ENCODE results near the gene KCNH1. TPM values are rescaled to one million over a fixed set of nuclear protein-coding genes. Genes with fewer than 3 reads are reported as not detected.

The KCNH1 gene
- total RNA-seq, 2 donors from 2014 or later: 3.2 to 3.5 TPM

GRCh38 chr1:210677533-210677932 lies 456.4 kb downstream of the KCNH1 start:
- no peak for DNase-seq
- Mint-ChIP-seq H3K27me3 (ENCODE audit: insufficient read depth) (no peaks in the 10 kb centered on the region), H3K9me3 (no peaks in the 10 kb centered on the region), H3K27ac (no peak overlapping the region), H3K36me3 (ENCODE audit: low read depth) (no peaks in the 10 kb centered on the region), H3K4me1 (no peaks in the 10 kb centered on the region), H3K4me3 (no peak overlapping the region)
- Histone ChIP-seq H3K9me3 (ENCODE audit: control insufficient read depth, low read length) (no peaks in the 10 kb centered on the region), H3K4me1 (ENCODE audit: control insufficient read depth, insufficient read depth, low read length) (no peaks in the 10 kb centered on the region), H3K36me3 (ENCODE audit: control insufficient read depth, insufficient read depth, low read length) (no peaks in the 10 kb centered on the region), H3K27me3 (ENCODE audit: control insufficient read depth, insufficient read depth, low read length, poor library complexity, severe bottlenecking) (no peaks in the 10 kb centered on the region), H3K4me3 (ENCODE audit: low read length) (no peak overlapping the region), H3K27ac (ENCODE audit: low read depth, low read length) (no peak overlapping the region), H3K9ac (ENCODE audit: extremely low read depth, low read length, poor library complexity, severe bottlenecking) (no peak overlapping the region)
- 92 to 96% methylated on average over 2 to 3 of the region's 4 CpGs for WGBS, 2 experiments (ENCODE audit: insufficient coverage in 1 of 2, insufficient read length in 1 of 2)
- TF ChIP-seq CTCF (conservative IDR thresholded peaks at IDR 0.05): no peak

- Histone ChIP-seq H3K27me3 (ENCODE audit: control insufficient read depth, insufficient read depth, low read length, poor library complexity, severe bottlenecking) (no peaks in the 10 kb centered on the region), H3K4me1 (ENCODE audit: control insufficient read depth, insufficient read depth, low read length) (no peaks in the 10 kb centered on the region), H3K9ac (ENCODE audit: extremely low read depth, low read length, poor library complexity, severe bottlenecking) (no peak overlapping the region), H3K9me3 (ENCODE audit: control insufficient read depth, low read length) (no peaks in the 10 kb centered on the region), H3K27ac (ENCODE audit: low read depth, low read length) (no peak overlapping the region), H3K4me3 (ENCODE audit: low read length) (no peak overlapping the region), H3K36me3 (ENCODE audit: control insufficient read depth, insufficient read depth, low read length) (no peaks in the 10 kb centered on the region)
- no peak for TF ChIP-seq CTCF (conservative IDR thresholded peaks at IDR 0.05)
- Mint-ChIP-seq H3K4me3 (no peak overlapping the region), H3K36me3 (ENCODE audit: low read depth) (no peaks in the 10 kb centered on the region), H3K9me3 (no peaks in the 10 kb centered on the region), H3K27ac (no peak overlapping the region), H3K27me3 (ENCODE audit: insufficient read depth) (no peaks in the 10 kb centered on the region), H3K4me1 (no peaks in the 10 kb centered on the region)
- WGBS, 2 experiments (ENCODE audit: insufficient coverage in 1 of 2, insufficient read length in 1 of 2): 87 to 93% methylated on average over 3 of the region's 3 CpGs
- DNase-seq: no peak
Observed at GRCh38 chr1:210676539-210676938, 457.4 kb downstream of the KCNH1 start.

GRCh38 chr1:210674151-210674550 lies 459.8 kb downstream of the KCNH1 start:
- Mint-ChIP-seq H3K27me3 (ENCODE audit: insufficient read depth) (no peaks in the 10 kb centered on the region), H3K4me1 (no peaks in the 10 kb centered on the region), H3K4me3 (no peak overlapping the region), H3K27ac (no peak overlapping the region), H3K9me3 (no peaks in the 10 kb centered on the region), H3K36me3 (ENCODE audit: low read depth) (no peaks in the 10 kb centered on the region)
- Histone ChIP-seq H3K4me1 (ENCODE audit: control insufficient read depth, insufficient read depth, low read length) (no peaks in the 10 kb centered on the region), H3K9me3 (ENCODE audit: control insufficient read depth, low read length) (no peaks in the 10 kb centered on the region), H3K36me3 (ENCODE audit: control insufficient read depth, insufficient read depth, low read length) (no peaks in the 10 kb centered on the region), H3K27ac (ENCODE audit: low read depth, low read length) (no peak overlapping the region), H3K4me3 (ENCODE audit: low read length) (no peak overlapping the region), H3K9ac (ENCODE audit: extremely low read depth, low read length, poor library complexity, severe bottlenecking) (no peak overlapping the region), H3K27me3 (ENCODE audit: control insufficient read depth, insufficient read depth, low read length, poor library complexity, severe bottlenecking) (no peaks in the 10 kb centered on the region)
- no peak for TF ChIP-seq CTCF (conservative IDR thresholded peaks at IDR 0.05)
- WGBS, 2 experiments (ENCODE audit: insufficient coverage in 1 of 2, insufficient read length in 1 of 2): 94 to 100% methylated on average over 1 to 3 of the region's 3 CpGs
- DNase-seq: no peak

Data from endodermal cell (in vitro differentiated cells).